Large intestine (tissue), 3 donors: ENCODE measurements around the gene MRPL39. TPM values are rescaled to one million over a fixed set of nuclear protein-coding genes. Genes with fewer than 3 reads are reported as not detected.
"Not testable (repeated sequence)": the region's sequence is repeated elsewhere in the genome, so short reads cannot be mapped to it uniquely, and the experiment has no call there.

Source experiments
- DNase-seq, 2 donors: peaks; one replicate each; pipeline versions ENCODE4 v3.0.0 to v3.0.0-alpha.2; 2013
- H3K27ac ChIP-seq: one replicate; pipeline ENCODE4 v1.5.1; 2013; ENCODE audit warnings: low read length
- H3K27me3 ChIP-seq: 2 replicates; pipeline ENCODE4 v1.6.1; 2013; ENCODE audit warnings: low read length; ENCODE audit not compliant: control insufficient read depth, insufficient read depth
- H3K36me3 ChIP-seq: 2 replicates; pipeline ENCODE4 v1.6.1; 2013; ENCODE audit warnings: low read length; ENCODE audit not compliant: control insufficient read depth, insufficient read depth
- H3K4me1 ChIP-seq: one replicate; pipeline ENCODE4 v1.6.1; 2013; ENCODE audit warnings: low read length; ENCODE audit not compliant: control insufficient read depth, insufficient read depth
- H3K4me3 ChIP-seq: one replicate; pipeline ENCODE4 v1.5.1; 2013; ENCODE audit warnings: low read length
- H3K9me3 ChIP-seq: one replicate; pipeline ENCODE4 v1.6.1; 2013; ENCODE audit warnings: mild to moderate bottlenecking, low read depth, low read length, moderate library complexity; ENCODE audit not compliant: control insufficient read depth
- WGBS: methylation state at CpG from one replicate; pipeline ENCODE4 v1.1.5; 2013; ENCODE audit warnings: low lambda C conversion rate; ENCODE audit not compliant: insufficient coverage; 5-methylcytosine and 5-hydroxymethylcytosine counted together
- polyA plus RNA-seq: library from polyadenylated mRNA; unstranded; fragments of 120-200 nt; gene quantifications from one replicate; pipeline ENCODE4 v1.2.1, GENCODE V29; 2013

MRPL39 gene
- polyA plus RNA-seq, 1 donor: 33.4 TPM

DNA sequence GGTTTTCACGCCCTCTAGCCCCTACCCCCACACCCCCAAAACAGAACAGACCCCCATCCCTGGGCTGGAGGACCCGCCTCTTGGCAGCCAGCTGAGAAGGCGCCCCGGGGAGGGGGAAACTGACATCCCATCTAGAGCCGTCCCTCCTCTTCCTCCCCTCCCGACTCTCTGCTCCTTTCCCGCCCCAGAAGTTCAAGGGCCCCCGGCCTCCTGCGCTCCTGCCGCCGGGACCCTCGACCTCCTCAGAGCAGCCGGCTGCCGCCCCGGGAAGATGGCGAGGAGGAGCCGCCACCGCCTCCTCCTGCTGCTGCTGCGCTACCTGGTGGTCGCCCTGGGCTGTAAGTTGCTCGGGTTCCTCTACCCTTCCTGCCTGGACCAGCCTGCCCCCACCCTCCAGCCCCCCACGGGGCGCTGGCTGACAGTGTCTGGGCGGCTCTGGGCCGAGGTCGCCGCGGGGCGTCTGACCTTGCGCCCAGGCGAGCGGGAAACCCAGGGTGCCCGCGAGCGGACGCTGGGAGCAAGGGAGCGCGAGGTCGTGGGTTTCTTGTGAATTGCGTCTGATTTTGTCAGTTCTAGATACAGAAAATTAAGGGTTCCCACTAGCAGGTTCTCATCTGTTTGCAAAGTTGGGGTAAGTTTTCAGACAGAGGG lies 32.4 kb upstream of the MRPL39 start:
- Histone ChIP-seq H3K9me3 (no peaks in the 10 kb centered on the region), H3K27me3 (peaks cover 38% of the 10 kb centered on the region), H3K36me3 (no peaks in the 10 kb centered on the region), H3K4me1 (no peaks in the 10 kb centered on the region), H3K27ac (peak overlapping the region; percentile 45), H3K4me3 (peak overlapping the region; percentile 55)
- no CpG with 5 or more reads among the region's 40 CpGs for WGBS
- peak; percentile 12 to 24 for DNase-seq

DNA sequence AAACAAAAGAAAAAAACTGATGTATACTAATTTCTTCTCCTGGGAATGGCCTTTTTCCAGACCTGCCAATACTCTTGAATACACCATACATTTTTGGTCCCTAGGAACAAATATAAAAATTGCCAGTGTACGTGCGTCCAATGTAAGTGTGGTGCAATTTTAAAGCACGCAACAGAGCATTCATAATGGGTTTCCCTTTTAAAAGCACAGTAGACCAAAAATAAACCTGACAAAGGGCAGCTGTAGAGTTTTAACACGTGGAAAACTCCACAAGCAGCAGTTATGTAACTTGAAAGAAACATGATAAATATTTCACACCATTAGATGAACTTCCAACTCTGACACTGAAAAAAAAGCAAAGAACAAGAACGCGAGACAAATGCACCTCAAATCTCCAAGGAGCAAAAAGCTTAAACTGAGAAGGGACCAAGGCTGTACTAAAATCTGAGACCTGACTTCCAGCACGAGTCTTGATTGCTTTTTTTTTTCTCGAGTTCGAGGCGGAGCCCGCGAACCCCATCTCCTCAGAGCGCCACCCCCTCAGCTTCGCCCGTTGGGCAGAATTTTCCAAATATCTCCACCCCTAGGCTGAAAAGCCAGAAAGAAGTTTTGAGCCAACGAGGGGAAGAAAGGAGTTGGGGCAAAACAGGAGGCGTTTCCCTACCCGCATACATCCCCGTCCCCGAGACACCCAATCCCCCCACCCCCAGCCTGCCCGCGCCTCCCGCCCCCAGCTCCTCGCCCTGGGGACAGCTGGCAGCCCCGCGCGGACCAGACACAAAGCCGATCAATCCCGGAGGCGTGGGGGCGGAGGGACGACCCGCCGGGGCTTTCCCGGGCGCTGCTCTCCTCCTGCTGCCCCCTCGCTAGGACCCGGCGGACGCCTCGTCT lies 31.6 kb upstream of the MRPL39 start, which contains the start of gene JAM2:
Gene JAM2, plus strand, starts transcription at position 599 of the 891 bp plus-strand sequence. CDS start 564 bp downstream, outside the sequence.
- Histone ChIP-seq H3K27me3 (peaks cover 38% of the 10 kb centered on the region), H3K36me3 (no peaks in the 10 kb centered on the region), H3K27ac (peak within 1 kb of the TSS; percentile 45), H3K4me1 (no peaks in the 10 kb centered on the region), H3K9me3 (no peaks in the 10 kb centered on the region), H3K4me3 (peak within 1 kb of the TSS; percentile 55)
- DNase-seq: peak in 1 of 2 donors; percentile 25
- WGBS: 0% methylated on average over 1 of the region's 41 CpGs

DNA sequence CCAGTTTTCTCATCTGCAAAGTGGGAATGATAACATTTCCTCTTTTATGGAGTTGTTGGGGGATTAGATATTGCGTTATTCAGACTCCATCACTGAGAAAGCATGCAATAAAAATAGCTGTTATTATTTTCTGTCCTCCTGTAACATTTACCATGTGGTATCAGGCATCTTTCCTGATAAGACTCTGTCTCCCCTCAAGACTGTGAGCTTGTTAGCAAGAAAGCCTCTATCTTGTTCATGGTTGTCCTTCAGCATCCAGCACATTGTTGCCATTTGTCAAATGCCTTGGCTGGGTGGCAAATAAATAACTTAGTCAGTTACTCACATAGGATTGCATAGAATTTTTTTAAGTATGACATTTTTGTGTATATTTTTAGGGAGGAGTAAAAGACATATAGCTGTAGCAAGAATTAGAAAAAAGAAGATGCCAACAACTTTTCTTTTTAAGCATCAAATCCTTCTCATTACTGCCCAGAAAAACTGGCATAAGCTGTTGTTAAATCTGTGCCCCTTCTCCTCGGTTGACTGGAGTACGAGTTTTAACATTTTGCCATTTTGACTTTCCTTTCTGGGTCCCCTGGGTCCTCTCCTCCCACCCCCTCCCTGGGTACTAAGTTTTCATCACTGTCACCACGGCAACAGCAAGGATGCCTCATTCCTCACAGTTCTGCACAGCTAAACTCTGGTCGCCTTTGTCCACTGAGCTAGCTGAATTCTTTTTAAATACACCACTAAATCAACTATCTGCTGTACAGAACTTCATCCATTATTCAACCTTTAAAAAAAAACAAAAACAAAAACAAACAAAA lies 30.8 kb upstream of the MRPL39 start:
- H3K4me1 ChIP-seq: no peaks in the 10 kb centered on the region
- 33% methylated on average over 1 of the region's 5 CpGs for WGBS
- no peaks in the 10 kb centered on the region for H3K9me3 ChIP-seq
- no peak overlapping the region for H3K4me3 ChIP-seq
- DNase-seq: no peak
- H3K27ac ChIP-seq: no peak overlapping the region
- H3K36me3 ChIP-seq: no peaks in the 10 kb centered on the region
- peaks cover 38% of the 10 kb centered on the region for H3K27me3 ChIP-seq

DNA sequence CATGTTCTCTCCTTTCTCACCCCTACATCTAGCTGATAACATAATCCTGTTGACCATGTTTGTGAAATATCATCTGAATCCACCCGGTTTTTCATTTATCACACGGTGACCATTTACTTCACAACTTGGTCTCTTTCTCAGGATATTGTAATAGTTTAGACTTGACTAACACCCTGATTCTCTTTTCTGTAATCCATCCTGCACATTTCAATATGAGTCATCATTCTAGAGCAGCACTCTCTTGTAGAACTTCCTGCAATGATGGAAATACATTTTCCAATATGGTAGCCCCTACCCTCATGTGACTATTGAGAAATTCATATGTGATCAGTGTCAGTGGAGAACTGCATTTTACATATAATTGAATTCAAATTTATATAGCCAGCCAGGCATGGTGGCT lies 29.4 kb upstream of the MRPL39 start:
- no peak overlapping the region for H3K27ac ChIP-seq
- no peak for DNase-seq
- no peaks in the 10 kb centered on the region for H3K4me1 ChIP-seq
- WGBS: 92% methylated on average over 2 of the region's 2 CpGs
- H3K9me3 ChIP-seq: no peaks in the 10 kb centered on the region
- no peaks in the 10 kb centered on the region for H3K36me3 ChIP-seq
- peaks cover 38% of the 10 kb centered on the region for H3K27me3 ChIP-seq
- no peak overlapping the region for H3K4me3 ChIP-seq

DNA sequence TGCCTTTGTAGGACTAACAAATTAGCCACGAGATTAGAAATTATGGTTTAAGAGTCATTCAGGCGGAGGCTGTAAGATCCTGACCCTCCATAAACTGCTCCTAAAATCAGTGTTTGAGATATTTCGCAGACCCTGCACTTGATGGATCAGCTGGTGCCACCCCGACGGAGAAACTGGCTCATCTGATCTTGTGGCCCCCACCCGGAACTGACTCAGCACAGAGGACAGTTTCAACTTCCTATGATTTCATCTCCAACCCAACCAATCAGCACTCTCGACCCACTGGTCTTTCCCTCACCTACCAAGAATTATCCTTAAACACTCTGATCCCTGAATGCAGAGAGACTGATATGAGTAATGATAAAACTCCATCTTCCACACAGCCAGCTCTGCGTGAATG lies 28.0 kb upstream of the MRPL39 start:
- H3K4me1 ChIP-seq: no peaks in the 10 kb centered on the region
- H3K27ac ChIP-seq: no peak overlapping the region
- WGBS: no CpG with 5 or more reads among the region's 8 CpGs
- peaks cover 27% of the 10 kb centered on the region for H3K27me3 ChIP-seq
- no peak for DNase-seq
- no peaks in the 10 kb centered on the region for H3K36me3 ChIP-seq
- no peaks in the 10 kb centered on the region for H3K9me3 ChIP-seq
- H3K4me3 ChIP-seq: no peak overlapping the region

DNA sequence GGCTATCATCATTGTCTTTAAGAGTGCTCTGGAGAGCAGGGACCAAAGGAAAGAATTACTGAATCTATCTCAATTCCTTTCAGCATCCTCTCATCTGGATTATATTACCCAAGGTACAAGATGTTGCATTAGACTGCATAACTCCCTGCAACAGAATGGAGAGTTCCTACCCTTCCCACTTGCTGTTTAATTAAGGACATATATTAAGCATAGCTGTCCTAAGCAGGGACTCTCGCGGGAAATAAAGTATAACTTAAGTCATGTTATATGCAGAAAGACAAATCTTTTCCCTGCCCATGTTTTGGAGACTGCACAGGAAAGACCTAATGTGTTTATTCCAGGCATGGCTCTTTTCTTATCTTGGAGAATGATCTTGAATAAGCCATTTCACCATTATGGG lies 25.0 kb upstream of the MRPL39 start:
- Histone ChIP-seq H3K4me3 (no peak overlapping the region), H3K9me3 (no peaks in the 10 kb centered on the region), H3K27me3 (no peaks in the 10 kb centered on the region), H3K36me3 (no peaks in the 10 kb centered on the region), H3K27ac (no peak overlapping the region), H3K4me1 (no peaks in the 10 kb centered on the region)
- WGBS: no CpG with 5 or more reads among the region's 2 CpGs
- DNase-seq: no peak

DNA sequence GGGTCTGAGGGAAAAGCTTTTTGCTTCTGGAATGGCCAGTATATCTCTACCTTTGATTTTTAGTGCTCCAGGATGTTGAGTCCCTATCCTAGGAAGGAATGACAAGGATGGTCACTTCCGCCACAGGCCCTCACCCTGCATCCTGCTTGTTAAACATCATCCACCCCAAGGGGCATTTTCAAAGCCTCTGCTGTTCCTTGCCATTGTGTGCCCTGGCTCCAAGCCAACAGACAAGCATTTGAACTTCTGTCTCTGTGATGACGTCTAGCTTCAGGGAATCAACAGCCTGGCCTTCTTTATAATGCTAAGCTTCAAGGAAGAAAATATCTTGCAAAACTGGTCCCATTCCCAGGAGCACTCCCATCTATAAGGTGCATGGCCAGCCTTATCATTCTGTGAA lies 19.5 kb upstream of the MRPL39 start:
- no peaks in the 10 kb centered on the region for H3K36me3 ChIP-seq
- H3K27me3 ChIP-seq: no peaks in the 10 kb centered on the region
- H3K9me3 ChIP-seq: no peaks in the 10 kb centered on the region
- H3K4me3 ChIP-seq: no peak overlapping the region
- DNase-seq: peak in 1 of 2 donors; percentile 18
- H3K27ac ChIP-seq: no peak overlapping the region
- no CpG with 5 or more reads among the region's 2 CpGs for WGBS
- no peaks in the 10 kb centered on the region for H3K4me1 ChIP-seq

DNA sequence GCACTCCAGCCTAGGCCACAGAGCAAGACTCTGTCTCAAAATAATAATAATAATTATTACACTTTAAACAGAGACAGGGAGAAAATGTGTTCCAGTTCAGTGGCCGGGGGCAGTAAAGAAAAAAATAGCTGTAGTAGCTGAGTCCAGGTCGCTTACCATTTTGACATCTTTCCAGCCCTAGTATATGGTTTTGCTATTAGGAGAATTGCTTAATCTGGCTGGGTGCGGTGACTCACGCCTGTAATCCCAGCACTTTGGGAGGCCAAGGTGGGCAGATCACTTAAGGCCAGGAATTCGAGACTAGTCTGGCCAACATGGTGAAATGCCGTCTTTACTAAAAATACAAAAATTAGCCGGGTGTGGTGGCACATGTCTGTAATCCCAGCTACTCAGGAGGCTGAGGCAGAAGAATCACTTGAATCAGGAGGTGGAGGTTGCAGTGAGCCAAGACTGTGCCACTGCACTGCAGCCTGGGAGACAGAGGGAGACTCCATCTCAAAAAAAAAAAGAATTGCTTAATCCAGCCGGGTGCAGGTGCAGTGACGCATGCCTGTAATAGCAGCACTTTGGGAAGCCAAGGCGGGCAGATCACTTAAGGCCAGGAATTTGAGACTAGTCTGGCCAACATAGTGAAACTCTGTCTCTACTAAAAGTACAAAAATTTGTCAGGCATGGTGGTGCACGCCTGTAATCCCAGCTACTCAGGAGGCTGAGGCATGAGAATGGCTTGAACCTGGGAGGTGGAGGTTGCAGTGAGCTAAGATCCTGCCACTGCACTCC lies 18.7 kb upstream of the MRPL39 start:
- not testable (repeated sequence) for H3K27me3 ChIP-seq, DNase-seq, H3K9me3 ChIP-seq, H3K4me1 ChIP-seq, H3K4me3 ChIP-seq, H3K27ac ChIP-seq, H3K36me3 ChIP-seq
- no CpG with 5 or more reads among the region's 11 CpGs for WGBS

DNA sequence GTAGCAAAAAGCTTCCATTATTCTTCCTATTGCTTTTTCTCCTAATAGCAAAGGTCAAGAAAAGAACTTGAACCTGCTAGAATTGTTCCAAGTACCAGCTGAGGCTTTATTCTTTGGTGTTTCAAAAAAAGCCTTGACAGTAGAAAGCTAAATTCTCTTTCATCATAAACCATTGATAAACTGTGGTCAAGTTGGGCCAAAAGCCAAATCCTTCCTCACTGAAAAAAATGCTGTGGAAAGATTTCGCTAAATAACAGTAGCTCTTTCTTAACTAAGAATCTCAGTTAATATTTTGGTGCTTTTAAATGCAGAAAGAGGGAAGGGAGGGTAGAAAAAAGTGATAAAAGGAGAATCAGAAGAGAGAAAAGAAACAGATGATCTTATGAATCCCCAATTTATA lies 17.8 kb upstream of the MRPL39 start:
- no peaks in the 10 kb centered on the region for H3K9me3 ChIP-seq
- no peak for DNase-seq
- no peaks in the 10 kb centered on the region for H3K36me3 ChIP-seq
- no peaks in the 10 kb centered on the region for H3K4me1 ChIP-seq
- H3K27me3 ChIP-seq: no peaks in the 10 kb centered on the region
- WGBS: 100% methylated on average over 1 of the region's 1 CpG
- no peak overlapping the region for H3K27ac ChIP-seq
- no peak overlapping the region for H3K4me3 ChIP-seq
